SK-N-SH (cell line): ENCODE data around the gene VEZF1. TPM values are rescaled to one million over a fixed set of nuclear protein-coding genes. Genes with fewer than 3 reads are reported as not detected.

Experiments used
- CTCF ChIA-PET: fragments of 300-600, 350-600 bp; formaldehyde crosslinking; extraction: SDS; loops from one replicate; lab custom pipeline; 2021; lab: Yijun Ruan, JAX
- POLR2A ChIA-PET: fragments of 350-600 bp; sonication (Branson Sonifier 250); formaldehyde crosslinking; extraction: SDS; loops from one replicate; lab custom pipeline; 2020; ENCODE audit warnings: antibody characterized with exemption, inconsistent platforms; lab: Yijun Ruan, JAX
- DNase-seq: peaks from one replicate; pipeline ENCODE4 v3.0.0; 2012
- H2AFZ ChIP-seq: fragments of 200-600 bp; sonication (generic); 2 replicates; pipeline ENCODE4 v1.8.1; 2016; ENCODE audit warnings: antibody characterized with exemption, mild to moderate bottlenecking, low read depth
- H3F3A ChIP-seq: fragments of 200-600 bp; sonication (generic); replicated peaks from 2 replicates; pipeline ENCODE3; 2016; ENCODE audit warnings: antibody characterized with exemption, mild to moderate bottlenecking; ENCODE audit not compliant: insufficient read depth
- H3K27ac ChIP-seq, 2 experiments: fragments of 200-500 bp in 1 of 2; fragments of 200-600 bp in 1 of 2; sonication (Bioruptor generic) in 1 of 2; sonication (generic), shearing (Covaris generic) in 1 of 2; 2 replicates each; pipeline versions ENCODE4 v1.5.1 to v1.6.1; 2014 to 2016; ENCODE audit warnings: low read depth in 2 of 2, inconsistent platforms in 1 of 2, low read length in 1 of 2, mild to moderate bottlenecking in 1 of 2, mixed read lengths in 1 of 2
- H3K27me3 ChIP-seq: fragments of 200-600 bp; sonication (generic), shearing (Covaris generic); 2 replicates; pipeline ENCODE4 v1.6.1; 2016; ENCODE audit warnings: mixed run types; ENCODE audit not compliant: insufficient read depth
- H3K36me3 ChIP-seq, 2 experiments: fragments of 200-500 bp in 1 of 2; fragments of 200-600 bp in 1 of 2; sonication (Bioruptor generic) in 1 of 2; sonication (generic) in 1 of 2; replicated peaks in 1 of 2; 2 replicates each; pipeline versions ENCODE3 to v1.5.1; 2014 to 2016; ENCODE audit warnings: low read length in 1 of 2, mild to moderate bottlenecking in 1 of 2; ENCODE audit not compliant: insufficient read depth in 2 of 2, control insufficient read depth in 1 of 2
- H3K4me1 ChIP-seq, 2 experiments: fragments of 200-500 bp in 1 of 2; fragments of 200-600 bp in 1 of 2; sonication (Bioruptor generic) in 1 of 2; sonication (generic), shearing (Covaris generic) in 1 of 2; 2 replicates each; pipeline versions ENCODE4 v1.5.1 to v1.6.1; 2014 to 2016; ENCODE audit warnings: low read depth in 1 of 2, low read length in 1 of 2, mixed run types in 1 of 2; ENCODE audit not compliant: insufficient read depth in 2 of 2, control insufficient read depth in 1 of 2
- H3K4me2 ChIP-seq: fragments of 200-600 bp; sonication (generic), shearing (Covaris generic); 2 replicates; pipeline ENCODE4 v1.6.1; 2017; ENCODE audit warnings: mixed run types
- H3K4me3 ChIP-seq, 2 experiments: fragments of 200-500 bp in 1 of 2; fragments of 200-600 bp in 1 of 2; sonication (Bioruptor generic) in 1 of 2; sonication (generic), shearing (Covaris generic) in 1 of 2; 2 replicates each; pipeline versions ENCODE4 v1.5.1 to v1.8.1; 2014 to 2016; ENCODE audit warnings: low read depth in 2 of 2, inconsistent platforms in 1 of 2, low read length in 1 of 2, mild to moderate bottlenecking in 1 of 2, mixed read lengths in 1 of 2, moderate library complexity in 1 of 2
- H3K79me2 ChIP-seq: fragments of 200-600 bp; sonication (generic); 2 replicates; pipeline ENCODE4 v1.8.1; 2017; ENCODE audit warnings: mild to moderate bottlenecking; ENCODE audit not compliant: insufficient read depth
- H3K9ac ChIP-seq: fragments of 200-600 bp; sonication (generic); 2 replicates; pipeline ENCODE4 v1.6.1; 2017; ENCODE audit warnings: mixed run types
- H3K9me2 ChIP-seq: fragments of 200-600 bp; sonication (generic); 2 replicates; pipeline ENCODE4 v1.6.1; 2017; ENCODE audit warnings: mixed run types
- H3K9me3 ChIP-seq: fragments of 200-600 bp; sonication (generic); 2 replicates; pipeline ENCODE4 v1.6.1; 2017; ENCODE audit warnings: mixed run types, mild to moderate bottlenecking, moderate library complexity
- H4K20me1 ChIP-seq: fragments of 200-600 bp; sonication (generic); 2 replicates; pipeline ENCODE4 v1.6.1; 2017; ENCODE audit warnings: mild to moderate bottlenecking, mixed run types; ENCODE audit not compliant: insufficient read depth
- CHD2 ChIP-seq: fragments of 150-350 bp; IDR thresholded peaks from 2 replicates; pipeline ENCODE4 v1.6.1; 2018; ENCODE audit warnings: low read length; ENCODE audit not compliant: partially characterized antibody
- CTCF ChIP-seq: fragments of 200-600 bp; sonication (generic); IDR thresholded peaks from 2 replicates; pipeline ENCODE4 v1.6.1; 2017; ENCODE audit warnings: antibody characterized with exemption, mild to moderate bottlenecking, moderate library complexity
- ELF1 ChIP-seq: IDR thresholded peaks from 2 replicates; pipeline ENCODE4 v1.4.0; 2012
- EP300 ChIP-seq, 2 experiments: IDR thresholded peaks; 2 replicates each; pipeline versions ENCODE4 v1.4.0 to v1.6.1; 2012; ENCODE audit warnings: borderline replicate concordance in 1 of 2, low read depth in 1 of 2, low read length in 1 of 2
- EZH2phosphoT487 ChIP-seq: fragments of 200-600 bp; sonication (generic); IDR thresholded peaks from 2 replicates; pipeline ENCODE4 v1.6.1; 2017; ENCODE audit warnings: low read depth, mixed run types, mild to moderate bottlenecking, antibody characterized with exemption, moderate library complexity, borderline replicate concordance
- FOSL2 ChIP-seq: IDR thresholded peaks from 2 replicates; pipeline ENCODE4 v1.4.0; 2012; ENCODE audit warnings: low read depth, mild to moderate bottlenecking, moderate library complexity, borderline replicate concordance
- GABPA ChIP-seq: IDR thresholded peaks from 2 replicates; pipeline ENCODE4 v1.4.0; 2012; ENCODE audit warnings: low read depth, mild to moderate bottlenecking
- GATA2 ChIP-seq: sonication (generic); formaldehyde crosslinking; IDR thresholded peaks from 2 replicates; pipeline ENCODE4 v1.5.0; 2020; ENCODE audit warnings: mild to moderate bottlenecking, missing genetic modification reagents
- MEF2A ChIP-seq: IDR thresholded peaks from 2 replicates; pipeline ENCODE4 v1.4.0; 2012; ENCODE audit warnings: low read depth, borderline replicate concordance
- MXI1 ChIP-seq: IDR thresholded peaks from 2 replicates; pipeline ENCODE4 v1.6.1; 2012; ENCODE audit warnings: mild to moderate bottlenecking, low read depth, low read length, improper control_type of control experiment
- NFIC ChIP-seq: IDR thresholded peaks from 2 replicates; pipeline ENCODE4 v1.4.0; 2012; ENCODE audit warnings: borderline replicate concordance
- NRF1 ChIP-seq: IDR thresholded peaks from 2 replicates; pipeline ENCODE4 v1.6.1; 2012; ENCODE audit warnings: low read depth, mild to moderate bottlenecking, low read length
- PBX3 ChIP-seq: IDR thresholded peaks from 2 replicates; pipeline ENCODE4; 2012
- POLR2AphosphoS5 ChIP-seq: IDR thresholded peaks from 2 replicates; pipeline ENCODE4 v1.6.1; 2012; ENCODE audit warnings: low read depth, low read length
- RAD21 ChIP-seq: IDR thresholded peaks from 2 replicates; pipeline ENCODE4 v1.6.1; 2012; ENCODE audit warnings: mild to moderate bottlenecking, low read length
- RFX5 ChIP-seq: IDR thresholded peaks from 2 replicates; pipeline ENCODE4 v1.6.1; 2012; ENCODE audit warnings: mild to moderate bottlenecking, improper control_type of control experiment, low read length
- SIN3A ChIP-seq: IDR thresholded peaks from 2 replicates; pipeline ENCODE4 v1.6.1; 2012; ENCODE audit warnings: low read depth, mild to moderate bottlenecking, low read length, moderate library complexity, borderline replicate concordance
- SMC3 ChIP-seq: IDR thresholded peaks from 2 replicates; pipeline ENCODE4 v1.6.1; 2012; ENCODE audit warnings: low read depth, low read length, improper control_type of control experiment
- TCF12 ChIP-seq: IDR thresholded peaks from 2 replicates; pipeline ENCODE4 v1.4.0; 2012
- TEAD4 ChIP-seq: IDR thresholded peaks from 2 replicates; pipeline ENCODE4 v1.4.0; 2012; ENCODE audit warnings: mild to moderate bottlenecking, borderline replicate concordance; ENCODE audit not compliant: insufficient read depth
- ZBTB33 ChIP-seq: IDR thresholded peaks from 2 replicates; pipeline ENCODE4 v1.4.0; 2012; ENCODE audit warnings: low read depth, borderline replicate concordance
- WGBS: methylation state at CpG from one replicate; pipeline ENCODE4 v1.1.6; 2017; ENCODE audit warnings: low lambda C conversion rate; 5-methylcytosine and 5-hydroxymethylcytosine counted together
- polyA plus RNA-seq, 3 experiments: library from polyadenylated mRNA; depleted of rRNA; stranded (reverse); fragments of >200 nt; gene quantifications; 2 replicates each; pipeline ENCODE4 v1.2.3, GENCODE V29; 2012
- TF ChIP-seq, protein P1 (sequence below): IDR thresholded peaks from 2 replicates; pipeline ENCODE4 v1.4.0; 2012; ENCODE audit warnings: low read depth
- TF ChIP-seq, protein P2 (sequence below): IDR thresholded peaks from 2 replicates; pipeline ENCODE4 v1.6.1; 2012; ENCODE audit warnings: mild to moderate bottlenecking, low read depth, low read length, moderate library complexity

VEZF1 gene
- polyA plus RNA-seq, 1 of the 3 experiments (the other 2 are of a cell fraction), result 35.1 TPM

GRCh38 chr17:57948555-57949420 is 39.3 kb downstream of the VEZF1 start:
- H3K27ac ChIP-seq, result peak overlapping the region; percentile 72 to 95; a peak in 3 of 4 replicates
- DNase-seq, result no peak
- H3K9ac ChIP-seq, result peak overlapping the region; percentile 58
- H3K27me3 ChIP-seq, result no peaks in the 10 kb centered on the region
- peaks cover 86% of the 10 kb centered on the region for H3K79me2 ChIP-seq
- peak overlapping the region in 1 of 2 experiments; percentile 24; a peak in 2 of 4 replicates for H3K4me3 ChIP-seq
- POLR2A ChIA-PET, result interaction anchor here (1.1 kb wide), 1 partner anchor 9 kb away, joined by 5 read pairs; no protein-coding TSS in a partner anchor
- CTCF ChIA-PET, result interaction anchor here (1.1 to 4.5 kb wide), 5 partner anchors 11 to 90 kb away, joined by 3 to 39 read pairs (median 16); no protein-coding TSS in a partner anchor
- no peaks in the 10 kb centered on the region for H3K36me3 ChIP-seq
- H3F3A ChIP-seq, result peaks cover 71% of the 10 kb centered on the region
- peaks cover 32 to 81% of the 10 kb centered on the region in 2 experiments for H3K4me1 ChIP-seq
- H4K20me1 ChIP-seq, result no peaks in the 10 kb centered on the region
- WGBS, result 24% methylated on average over 5 of the region's 5 CpGs
- no peaks in the 10 kb centered on the region for H3K9me3 ChIP-seq
- no peak overlapping the region for H2AFZ ChIP-seq
- no peaks in the 10 kb centered on the region for H3K9me2 ChIP-seq
- peak overlapping the region; percentile 71 for H3K4me2 ChIP-seq
- peak; percentile 71 for TF ChIP-seq NFIC
- no peak for TF ChIP-seq NRF1
- peak; percentile 92 for TF ChIP-seq PBX3
- peak; percentile 93 for TF ChIP-seq TEAD4
- TF ChIP-seq SIN3A, result peak; percentile 71; the same call in 1 of the 2 replicates
- 0 out of 2 replicates have a peak, but pooled peaks have one; percentile 11 for TF ChIP-seq GABPA
- TF ChIP-seq EP300 (IDR thresholded peaks at IDR 0.05; ENCODE audit: borderline replicate concordance in 1 of 2, low read depth in 1 of 2, low read length in 1 of 2), result peak in 1 of 2 experiments; percentile 85; a peak in 2 of 4 replicates
- no peak for TF ChIP-seq GATA2 (CRISPR knock-in tag)
- TF ChIP-seq ELF1, result peak; percentile 95
- TF ChIP-seq MEF2A, result 0 out of 2 replicates have a peak, but pooled peaks have one; percentile 47
- TF ChIP-seq, protein P1, sequence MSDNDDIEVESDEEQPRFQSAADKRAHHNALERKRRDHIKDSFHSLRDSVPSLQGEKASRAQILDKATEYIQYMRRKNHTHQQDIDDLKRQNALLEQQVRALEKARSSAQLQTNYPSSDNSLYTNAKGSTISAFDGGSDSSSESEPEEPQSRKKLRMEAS, result peak; percentile 65
- no peak for TF ChIP-seq RFX5
- TF ChIP-seq MXI1, result no peak
- no peak for TF ChIP-seq EZH2phosphoT487
- TF ChIP-seq CTCF, result peak; percentile 50
- peak; percentile 14; the same call in 1 of the 2 replicates for TF ChIP-seq SMC3
- TF ChIP-seq, protein P2, sequence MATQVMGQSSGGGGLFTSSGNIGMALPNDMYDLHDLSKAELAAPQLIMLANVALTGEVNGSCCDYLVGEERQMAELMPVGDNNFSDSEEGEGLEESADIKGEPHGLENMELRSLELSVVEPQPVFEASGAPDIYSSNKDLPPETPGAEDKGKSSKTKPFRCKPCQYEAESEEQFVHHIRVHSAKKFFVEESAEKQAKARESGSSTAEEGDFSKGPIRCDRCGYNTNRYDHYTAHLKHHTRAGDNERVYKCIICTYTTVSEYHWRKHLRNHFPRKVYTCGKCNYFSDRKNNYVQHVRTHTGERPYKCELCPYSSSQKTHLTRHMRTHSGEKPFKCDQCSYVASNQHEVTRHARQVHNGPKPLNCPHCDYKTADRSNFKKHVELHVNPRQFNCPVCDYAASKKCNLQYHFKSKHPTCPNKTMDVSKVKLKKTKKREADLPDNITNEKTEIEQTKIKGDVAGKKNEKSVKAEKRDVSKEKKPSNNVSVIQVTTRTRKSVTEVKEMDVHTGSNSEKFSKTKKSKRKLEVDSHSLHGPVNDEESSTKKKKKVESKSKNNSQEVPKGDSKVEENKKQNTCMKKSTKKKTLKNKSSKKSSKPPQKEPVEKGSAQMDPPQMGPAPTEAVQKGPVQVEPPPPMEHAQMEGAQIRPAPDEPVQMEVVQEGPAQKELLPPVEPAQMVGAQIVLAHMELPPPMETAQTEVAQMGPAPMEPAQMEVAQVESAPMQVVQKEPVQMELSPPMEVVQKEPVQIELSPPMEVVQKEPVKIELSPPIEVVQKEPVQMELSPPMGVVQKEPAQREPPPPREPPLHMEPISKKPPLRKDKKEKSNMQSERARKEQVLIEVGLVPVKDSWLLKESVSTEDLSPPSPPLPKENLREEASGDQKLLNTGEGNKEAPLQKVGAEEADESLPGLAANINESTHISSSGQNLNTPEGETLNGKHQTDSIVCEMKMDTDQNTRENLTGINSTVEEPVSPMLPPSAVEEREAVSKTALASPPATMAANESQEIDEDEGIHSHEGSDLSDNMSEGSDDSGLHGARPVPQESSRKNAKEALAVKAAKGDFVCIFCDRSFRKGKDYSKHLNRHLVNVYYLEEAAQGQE, result 0 out of 2 replicates have a peak, but pooled peaks have one; percentile 23
- peak; percentile 82; the same call in 1 of the 2 replicates for TF ChIP-seq ZBTB33
- peak; percentile 8; the same call in 1 of the 2 replicates for TF ChIP-seq RAD21
- TF ChIP-seq CHD2, result no peak
- TF ChIP-seq POLR2AphosphoS5, result peak; percentile 86
- TF ChIP-seq FOSL2, result peak; percentile 97
- peak; percentile 92 for TF ChIP-seq TCF12
